ENCODE results near the gene GPR34.
"Not testable (repeated sequence)": the region's sequence is repeated elsewhere in the genome, so short reads cannot be mapped to it uniquely, and the experiment has no call there.

The GPR34 gene

DNA sequence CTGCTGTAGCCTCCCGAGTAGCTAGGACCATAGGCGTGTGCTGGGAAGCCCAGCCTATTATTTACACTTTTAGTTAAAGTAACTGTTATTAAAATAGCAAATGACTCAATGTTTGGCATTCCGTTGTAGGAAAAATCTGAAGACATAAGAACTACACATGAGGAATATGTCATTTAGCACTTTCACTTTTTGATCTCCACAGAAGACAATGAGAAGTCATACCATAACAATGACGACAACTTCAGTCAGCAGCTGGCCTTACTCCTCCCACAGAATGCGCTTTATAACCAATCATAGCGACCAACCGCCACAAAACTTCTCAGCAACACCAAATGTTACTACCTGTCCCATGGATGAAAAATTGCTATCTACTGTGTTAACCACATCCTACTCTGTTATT is 6.7 kb downstream of the GPR34 start:
- DNase-seq: no peak

DNA sequence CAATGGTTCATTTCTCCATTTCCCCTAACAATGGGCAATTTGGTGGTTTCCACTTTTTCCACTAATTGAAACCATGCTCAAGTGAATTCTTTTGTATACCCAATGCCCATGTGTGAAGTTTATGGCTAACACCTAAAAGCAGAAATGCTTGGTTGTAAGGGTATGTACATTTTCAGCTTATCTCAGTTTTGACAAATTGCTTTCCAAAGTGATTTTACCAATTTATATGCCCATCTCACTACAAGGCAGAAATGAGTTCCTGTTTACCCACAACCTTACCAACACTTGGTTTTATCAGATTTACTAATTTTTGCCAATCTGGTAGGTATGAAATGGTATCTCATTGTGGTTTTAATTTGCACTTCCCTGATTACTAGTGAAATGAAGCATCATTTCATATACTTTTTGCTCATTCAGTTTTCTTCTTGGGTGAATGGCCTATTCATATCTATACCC is 14.8 kb downstream of the GPR34 start:
- DNase-seq: no peak

DNA sequence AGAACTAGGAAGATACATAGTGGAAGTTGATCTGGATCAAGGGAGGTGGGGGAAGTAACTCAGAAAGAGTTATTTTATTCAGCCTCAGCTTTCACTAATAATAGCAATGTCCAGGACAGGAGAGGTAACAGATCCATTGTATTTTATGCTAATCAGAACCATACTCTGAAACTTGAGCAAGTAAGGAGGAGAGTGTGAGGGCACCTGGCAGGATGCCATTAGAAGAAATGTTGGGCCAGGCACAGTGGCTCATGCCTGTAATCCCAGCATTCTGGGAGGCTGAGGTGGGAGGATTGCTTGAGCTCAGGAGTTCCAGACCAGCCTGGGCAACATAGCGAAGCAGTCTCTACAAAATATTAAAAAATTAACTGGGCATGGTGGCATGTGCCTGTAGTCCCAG is 16.3 kb downstream of the GPR34 start:
- DNase-seq: no peak

DNA sequence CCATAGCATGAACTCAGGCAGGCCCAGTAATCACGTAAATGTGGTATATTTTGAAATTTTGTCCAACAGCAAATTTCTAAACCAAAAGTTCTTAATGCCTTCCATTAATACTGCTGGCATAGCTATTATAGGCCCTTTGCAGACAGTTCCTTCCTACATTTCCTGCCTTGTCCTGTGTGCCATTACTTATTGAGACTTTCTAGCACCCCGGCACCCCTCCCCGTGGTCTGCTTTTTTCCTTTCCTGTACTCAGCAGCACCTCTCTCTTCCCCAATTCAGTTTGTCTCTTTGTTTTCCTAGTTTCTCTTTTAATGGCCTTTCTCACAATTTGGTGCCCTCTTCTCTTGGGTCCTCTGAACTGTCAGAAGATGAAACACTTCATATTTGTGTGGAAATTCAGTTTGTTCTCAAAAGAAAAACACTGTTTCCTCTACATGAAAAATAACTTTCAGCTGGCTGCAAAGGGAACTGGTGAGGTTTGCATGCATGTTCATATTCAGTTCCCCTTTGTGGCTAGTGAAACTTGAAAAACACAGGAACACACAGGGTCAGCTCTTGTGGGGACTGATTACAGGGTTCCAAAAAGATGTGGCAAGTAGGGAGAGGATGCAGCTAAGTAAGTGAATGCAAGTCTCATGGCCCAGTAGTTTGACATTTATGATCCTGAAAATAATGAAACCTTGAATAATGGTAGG is 17.1 kb downstream of the GPR34 start:
- no peak for DNase-seq

DNA sequence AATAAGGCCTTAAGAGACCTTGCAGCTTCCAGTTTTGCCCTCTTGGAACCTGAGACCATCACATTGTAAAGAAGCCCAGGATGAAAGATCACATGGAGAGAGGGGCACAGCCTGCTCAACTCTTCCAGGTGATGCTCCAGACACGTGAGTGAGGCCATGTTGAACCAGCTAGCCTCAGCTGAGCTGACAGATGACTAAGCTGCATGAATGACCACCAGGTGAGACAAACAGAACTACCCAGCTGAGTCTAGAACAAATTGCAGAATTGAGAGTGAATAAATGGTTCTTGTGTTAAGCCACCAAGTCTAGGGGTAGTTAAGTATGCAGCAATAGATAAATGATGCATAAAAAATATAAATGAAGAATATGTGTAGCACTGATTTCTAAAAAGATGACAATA is 18.4 kb downstream of the GPR34 start:
- DNase-seq: no peak

DNA sequence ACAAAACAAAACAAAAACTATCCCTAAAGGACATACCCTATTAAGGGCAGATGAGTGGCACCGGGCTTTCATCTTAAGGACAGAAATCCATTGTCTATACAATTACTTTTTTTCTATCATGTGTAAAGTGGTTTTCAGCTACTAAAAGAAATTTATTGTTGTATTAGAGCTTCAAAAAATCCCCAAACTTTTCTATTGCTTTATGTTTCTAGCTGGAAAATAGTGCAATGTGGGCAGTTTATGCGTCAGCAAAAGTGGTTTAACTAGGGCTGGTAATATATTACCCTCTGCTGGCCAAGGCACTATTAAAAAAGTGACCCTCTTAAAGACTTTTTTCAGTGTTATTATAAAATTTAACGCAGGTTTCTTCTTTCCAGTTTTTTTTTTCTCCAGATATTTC is 19.7 kb downstream of the GPR34 start:
- no peak for DNase-seq

DNA sequence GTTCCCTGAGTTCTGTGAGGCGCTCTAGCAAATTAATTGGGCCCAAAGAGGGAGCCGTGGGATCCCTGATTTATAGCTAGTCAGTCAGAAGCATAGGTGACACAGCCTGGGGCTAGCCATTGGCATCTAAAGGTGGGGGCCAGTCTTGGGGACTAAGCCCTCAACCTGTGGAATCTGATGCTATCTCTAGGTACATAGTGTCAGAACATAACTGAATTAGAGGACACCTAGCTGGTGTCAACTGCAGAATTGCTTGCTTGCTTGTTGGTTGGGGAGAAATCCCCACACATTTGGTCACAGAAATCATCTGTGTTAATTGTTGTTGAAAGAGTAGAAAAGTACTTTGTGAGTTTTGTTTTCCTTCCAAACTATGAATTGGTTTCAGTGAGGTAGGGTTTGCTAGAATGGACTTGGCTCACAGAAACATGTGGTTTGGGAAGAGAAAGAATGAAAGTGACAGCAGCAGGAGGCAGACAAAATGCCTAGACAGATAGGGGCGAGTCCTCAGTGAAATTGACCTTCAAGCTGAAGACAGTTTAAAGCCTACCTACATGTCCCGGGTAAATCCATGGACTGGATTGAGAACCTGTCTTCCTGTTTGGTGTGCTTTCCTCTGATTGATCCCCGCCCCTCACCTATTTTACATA is 22.4 kb downstream of the GPR34 start:
- no peak for DNase-seq

DNA sequence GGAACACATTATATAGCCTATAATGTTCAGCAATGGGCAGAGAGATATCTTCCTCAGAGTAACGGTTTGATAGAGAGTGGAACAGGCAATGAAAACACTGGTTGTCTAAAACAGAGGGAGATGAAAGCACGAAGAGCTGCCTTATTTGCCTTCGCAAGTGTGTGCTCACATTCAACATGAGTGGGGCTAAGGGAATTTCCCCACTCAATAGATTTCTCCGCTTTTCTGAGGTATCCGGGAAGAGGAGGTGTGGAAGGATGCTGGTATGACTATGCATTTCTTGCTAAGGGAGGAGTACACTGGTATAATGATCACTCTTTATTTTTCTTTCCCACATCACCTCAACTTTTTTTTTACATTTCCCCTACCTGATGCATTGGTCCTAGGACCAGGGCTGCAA is 27.4 kb downstream of the GPR34 start:
- no peak for DNase-seq

DNA sequence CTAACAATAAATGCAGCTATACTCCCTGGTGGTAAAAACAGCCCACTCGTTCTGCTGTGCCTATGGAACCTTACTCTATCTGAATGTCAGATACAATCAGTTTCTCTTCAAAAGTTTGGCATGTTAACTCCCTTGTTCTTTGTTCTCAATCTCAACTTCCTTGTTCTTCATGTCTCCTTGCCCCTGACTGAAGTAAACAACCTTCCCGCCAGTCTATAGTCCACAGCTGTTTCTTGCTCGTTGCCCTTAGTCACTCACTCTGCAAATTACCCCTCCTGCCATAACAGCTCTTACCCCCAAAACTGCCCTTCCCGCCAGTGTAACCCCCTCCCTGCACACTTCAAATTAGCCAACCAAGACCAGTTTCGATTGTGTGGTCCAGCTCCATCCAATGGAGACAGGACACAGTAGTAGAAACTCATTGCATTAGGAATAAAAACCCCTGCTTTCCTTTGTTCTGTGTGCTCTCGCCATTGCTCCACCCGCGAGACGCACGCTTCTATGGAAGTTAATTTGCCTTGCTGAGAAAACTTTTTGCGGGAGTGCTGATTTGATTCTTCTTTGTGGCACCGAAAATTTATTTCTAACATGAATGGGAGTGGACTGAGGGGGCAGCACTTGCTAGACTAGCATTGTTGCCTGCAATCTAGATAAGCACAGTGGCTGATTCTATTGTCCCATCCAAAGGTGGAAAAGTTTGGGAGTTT is 28.1 kb downstream of the GPR34 start:
- DNase-seq: no peak

DNA sequence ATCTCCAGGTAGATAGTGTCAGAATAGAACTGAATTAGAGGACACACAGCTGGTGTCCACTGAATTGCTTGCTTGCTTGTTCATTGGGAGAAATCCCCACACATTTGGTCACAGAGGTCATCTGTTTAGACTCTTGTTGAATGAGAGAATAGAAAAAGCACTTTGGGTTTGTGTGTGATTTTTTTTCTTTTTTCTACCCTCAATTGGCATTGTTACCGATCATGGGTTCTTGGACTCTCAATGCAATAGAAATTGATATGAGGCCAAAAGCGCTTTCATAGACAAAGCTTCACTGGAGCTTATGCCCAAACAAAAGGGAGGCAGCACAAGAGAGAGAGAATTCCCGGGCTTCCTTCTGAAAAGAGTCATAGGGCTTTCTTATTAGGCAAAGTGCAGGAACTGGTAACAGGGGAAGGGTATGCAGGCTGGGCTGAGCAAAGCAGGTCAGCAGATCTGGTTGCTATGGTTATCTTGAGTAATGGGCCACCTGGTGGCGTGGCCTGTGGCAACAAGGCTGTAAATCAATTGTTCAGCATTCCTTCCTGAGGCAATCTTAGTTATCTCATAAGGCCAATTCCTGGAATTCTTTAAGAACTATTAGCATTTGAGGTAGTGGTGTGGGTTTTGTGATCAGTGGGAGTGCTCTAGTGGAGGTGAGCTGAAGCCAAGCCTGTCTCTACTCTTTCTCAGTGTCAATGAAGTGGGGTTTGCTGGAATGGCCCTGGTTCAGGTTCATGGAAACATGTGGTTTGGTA is 29.9 kb downstream of the GPR34 start:
- DNase-seq: no peak

DNA sequence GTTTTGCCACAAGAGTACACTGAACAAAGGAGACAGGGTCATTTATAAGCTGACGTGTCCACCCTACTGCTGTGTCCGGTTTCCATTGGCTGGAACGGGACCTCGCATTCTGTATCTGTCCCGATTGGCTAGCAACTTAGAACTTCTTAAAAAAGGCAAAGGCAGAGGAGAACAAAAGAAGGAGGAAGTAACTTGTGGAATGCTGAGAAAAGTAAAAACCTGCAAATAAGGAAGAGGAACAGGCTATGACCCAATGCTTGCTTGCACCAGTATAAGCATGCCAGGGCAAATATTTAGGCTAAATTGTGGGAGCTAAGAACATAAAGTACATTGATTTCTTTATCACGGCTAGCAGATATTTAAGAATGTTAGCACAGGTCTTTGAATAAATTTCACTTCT is 30.8 kb downstream of the GPR34 start:
- not testable (repeated sequence) for DNase-seq

DNA sequence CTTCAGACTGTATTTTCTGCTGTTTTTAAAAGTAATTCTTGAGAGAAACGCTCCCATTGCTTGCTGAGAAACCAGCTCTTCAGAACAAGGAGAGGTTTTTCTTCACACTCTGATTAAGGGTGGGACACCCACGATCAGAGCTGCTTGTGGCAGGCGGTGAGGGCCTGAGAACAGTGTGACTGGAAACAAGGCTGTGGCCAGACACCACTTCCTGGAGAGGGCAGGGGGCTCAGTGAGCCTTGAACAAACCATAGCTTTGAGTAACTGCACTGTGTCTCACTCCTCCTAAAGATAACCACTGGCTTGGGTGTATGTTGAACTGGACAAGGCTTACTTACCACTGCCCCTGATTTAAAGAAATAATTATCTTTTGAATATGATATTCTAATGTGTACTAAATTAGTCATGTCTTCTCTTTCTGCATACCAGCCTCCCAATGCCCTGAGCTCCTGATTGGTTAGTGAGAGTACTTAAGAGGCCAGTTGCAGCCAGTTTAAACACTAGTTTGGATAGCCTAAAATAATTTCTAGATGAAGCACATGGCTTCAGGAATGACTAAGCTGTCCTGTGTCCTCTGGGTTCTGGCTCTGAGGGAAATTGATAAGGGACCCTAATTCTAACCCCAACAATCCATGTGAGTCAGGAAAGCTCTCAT is 31.5 kb downstream of the GPR34 start:
- no peak for DNase-seq

DNA sequence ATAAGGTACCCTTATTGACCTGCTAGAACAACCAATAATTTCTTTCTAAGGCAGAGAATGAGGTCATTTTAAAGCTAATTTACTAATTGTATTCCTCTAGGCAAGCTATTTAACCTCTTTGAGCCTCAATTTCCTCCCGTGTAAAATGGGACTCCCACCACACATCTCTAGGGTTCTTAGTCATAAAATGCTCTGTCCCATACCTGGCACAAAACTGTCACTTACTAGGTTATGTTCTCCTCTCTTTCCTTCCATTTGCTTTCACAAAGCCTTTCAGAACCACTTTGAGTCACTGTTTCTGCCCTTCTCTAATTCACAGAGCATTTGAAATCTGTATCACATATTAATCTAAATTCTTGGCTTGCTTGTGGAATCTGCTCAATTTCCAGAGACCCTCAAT is 32.8 kb downstream of the GPR34 start:
- no peak for DNase-seq

DNA sequence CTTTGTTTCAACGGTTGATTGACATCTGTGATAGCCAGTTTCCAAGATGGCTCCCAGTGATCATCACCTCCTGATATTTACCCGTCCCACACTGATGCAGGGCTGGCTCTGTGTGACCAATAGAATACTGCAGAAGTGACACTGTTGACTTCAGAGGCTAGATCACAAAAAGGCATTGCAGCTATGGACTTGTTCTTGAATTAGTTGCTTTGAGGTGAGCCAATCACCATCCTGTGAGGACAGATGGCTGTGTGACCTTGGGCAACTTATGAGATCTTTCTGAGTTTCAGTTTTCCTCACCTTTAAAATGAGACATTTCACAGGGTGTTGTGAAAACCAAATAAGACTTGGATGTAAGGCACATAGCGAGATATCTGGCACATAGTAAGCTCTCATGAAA is 33.4 kb downstream of the GPR34 start:
- DNase-seq: no peak

DNA sequence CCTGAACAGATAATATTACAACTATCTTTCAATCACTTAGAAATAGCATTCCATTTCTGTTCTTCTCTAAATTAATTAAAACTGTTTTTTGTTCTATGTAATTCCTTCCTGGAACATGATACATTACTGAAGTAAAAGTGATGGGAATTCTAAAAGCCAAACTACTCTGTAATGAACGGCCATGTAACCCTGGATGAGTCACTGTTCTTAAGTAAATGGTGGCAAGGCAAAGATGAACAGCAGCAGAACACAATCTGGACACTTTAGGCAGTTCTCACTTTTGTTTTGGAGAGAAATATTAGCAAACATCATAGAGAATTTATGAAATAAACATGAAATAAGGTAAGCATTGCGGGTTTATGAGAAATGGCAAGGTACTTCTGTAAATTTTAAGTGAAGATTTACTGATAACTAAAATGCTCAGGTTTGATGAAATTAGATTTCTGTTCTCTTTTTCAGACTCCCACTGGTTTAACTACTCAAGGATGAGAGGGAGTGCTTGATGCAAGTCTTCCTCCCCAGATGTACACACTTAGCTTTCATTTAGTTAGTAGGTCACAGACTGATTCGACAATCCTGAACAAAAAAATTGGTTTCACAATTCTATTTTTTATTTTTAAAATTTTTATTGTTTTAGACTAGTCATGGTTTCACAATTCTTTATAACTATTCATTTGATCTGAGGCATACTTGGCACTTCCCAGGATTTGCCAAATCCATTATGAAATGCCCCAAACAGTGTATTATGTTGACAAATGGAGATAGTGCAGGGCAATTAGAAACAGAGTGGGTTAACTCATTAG is 34.2 kb downstream of the GPR34 start:
- no peak for DNase-seq

DNA sequence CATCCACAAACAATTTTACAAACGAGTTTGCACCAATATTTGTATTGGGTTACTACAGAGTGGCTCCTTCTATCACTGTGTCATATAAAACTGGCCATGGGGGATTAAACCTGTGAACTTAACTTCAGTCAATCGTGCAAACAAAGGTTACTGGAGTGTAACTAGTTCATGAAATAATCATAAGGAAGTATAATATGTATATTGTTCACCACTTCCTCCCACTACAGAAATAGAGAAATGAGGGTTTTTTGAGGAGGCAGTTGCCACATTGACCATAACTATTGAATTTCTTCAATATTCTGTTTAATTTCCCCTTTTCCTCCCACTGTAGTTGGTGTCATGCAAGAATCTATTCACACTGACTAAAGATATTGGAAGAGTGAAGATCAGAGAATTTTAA is 35.1 kb downstream of the GPR34 start, which contains the start of gene GPR82:
GPR82 (plus strand) TSS at position 356 of the 400 bp plus-strand sequence. CDS start 2,846 bp downstream, outside the sequence.
- DNase-seq: no peak

DNA sequence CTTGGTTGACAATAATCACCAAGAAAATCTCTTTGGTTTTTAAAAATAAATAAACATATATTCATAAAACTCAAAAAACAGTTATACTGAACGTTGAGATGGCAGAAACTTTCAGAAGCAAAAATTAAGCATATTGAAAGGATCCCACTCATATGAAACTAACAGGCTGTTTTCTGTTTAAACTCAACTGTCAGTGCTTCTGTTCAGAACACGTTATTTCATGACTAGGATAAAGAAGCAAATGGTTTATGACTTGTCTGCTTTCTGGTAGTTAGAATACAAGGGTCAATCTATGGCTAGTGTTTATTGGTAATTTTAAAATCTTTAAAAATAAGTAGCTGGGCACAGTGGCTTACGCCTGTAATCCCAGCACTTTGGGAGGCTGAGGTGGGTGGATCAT is 39.4 kb downstream of the GPR34 start:
- DNase-seq: no peak

DNA sequence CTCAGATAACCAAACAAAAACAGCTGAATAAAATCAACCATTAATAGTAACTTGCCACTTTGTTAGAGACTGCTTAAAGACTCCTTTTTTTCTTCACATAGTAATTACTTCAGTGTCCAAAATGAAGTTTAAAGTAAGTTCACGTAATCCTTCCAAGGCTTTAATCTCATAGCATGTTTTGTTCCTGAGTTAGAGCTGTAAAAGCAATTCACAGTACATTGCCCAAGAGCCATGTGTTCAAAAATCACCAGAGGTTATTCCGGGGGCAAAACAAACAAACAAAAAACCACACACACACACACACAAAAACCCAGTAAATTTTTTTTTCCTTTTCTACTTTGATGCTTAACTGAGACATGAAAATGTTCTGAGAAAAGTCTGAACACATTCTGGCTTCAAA is 41.3 kb downstream of the GPR34 start:
- no peak for DNase-seq

DNA sequence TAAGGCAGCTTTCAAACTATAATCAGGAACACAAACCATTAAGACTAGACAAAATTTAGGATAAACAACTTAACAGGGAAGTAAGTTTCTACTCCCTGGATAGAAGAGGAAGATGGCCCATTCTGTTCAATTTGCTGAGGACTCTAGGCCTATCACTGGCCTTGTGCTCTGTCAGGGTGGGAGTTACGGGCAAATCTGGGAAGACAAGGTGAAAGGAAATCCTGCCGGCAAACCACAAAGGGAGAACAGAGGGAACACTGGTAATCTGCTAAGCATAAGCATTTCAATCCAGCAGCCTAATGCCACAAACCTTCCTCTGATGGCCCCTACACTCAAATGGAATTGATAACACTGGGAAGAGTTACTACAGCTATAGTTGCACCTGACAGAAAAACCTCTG is 43.5 kb downstream of the GPR34 start:
- no peak for DNase-seq

DNA sequence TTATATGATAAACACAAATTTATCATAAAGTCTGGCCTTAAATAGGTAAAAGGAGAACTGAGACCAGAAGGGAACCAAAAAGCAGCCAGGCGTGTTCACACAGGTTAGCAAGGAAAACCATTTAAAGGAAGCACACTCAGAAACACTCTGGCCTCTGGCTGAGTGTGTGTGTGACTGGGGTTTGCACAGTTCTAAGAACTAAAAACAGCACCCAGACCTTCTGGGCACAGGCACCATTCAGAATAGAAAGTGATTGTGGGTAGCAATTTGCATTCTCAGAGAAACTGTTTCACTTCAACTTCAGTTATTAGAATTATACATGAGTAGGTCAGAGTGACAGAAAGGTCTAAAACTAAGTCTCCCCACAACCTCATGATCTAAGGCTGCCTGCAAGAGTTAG is 45.2 kb downstream of the GPR34 start:
- no peak for DNase-seq

DNA sequence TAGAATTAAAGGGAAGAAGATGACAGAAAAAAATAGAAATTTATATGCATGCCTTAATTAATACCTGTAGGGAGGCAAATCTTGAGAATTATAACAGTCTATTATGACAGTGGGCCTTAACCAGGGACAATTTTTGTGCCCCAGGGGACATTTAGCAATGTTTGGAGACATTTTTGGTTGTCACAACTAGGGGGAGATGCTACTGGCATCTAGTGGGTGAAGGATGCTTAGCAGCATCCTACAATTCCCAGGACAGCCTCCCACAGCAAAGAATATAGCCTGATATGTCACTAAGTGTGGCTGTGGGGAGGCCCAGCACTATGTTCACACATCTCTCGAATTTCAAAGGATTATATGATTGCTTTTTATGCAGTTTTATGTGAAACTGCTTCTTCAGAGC is 45.8 kb downstream of the GPR34 start:
- DNase-seq: no peak

DNA sequence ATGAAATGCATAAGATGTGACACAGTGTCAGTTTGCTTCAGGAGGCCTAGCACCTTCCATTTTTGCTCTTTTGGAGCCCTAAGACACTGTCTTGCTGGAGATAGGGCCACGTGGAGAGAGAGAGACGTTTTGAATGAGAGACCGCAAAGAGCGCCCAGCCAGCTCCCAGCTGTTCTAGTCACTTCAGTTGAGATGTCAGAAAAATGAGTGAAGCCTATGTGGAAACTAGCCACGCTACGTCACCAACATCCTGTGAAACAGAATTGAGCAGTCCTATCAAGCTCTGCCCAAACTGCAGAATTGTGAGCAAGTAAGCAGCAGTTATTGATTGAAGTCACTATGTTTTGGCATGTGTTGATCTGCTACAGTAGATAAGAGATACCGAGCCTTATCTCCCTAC is 48.3 kb downstream of the GPR34 start:
- no peak for DNase-seq

Data from activated CD4-positive, CD25-positive, alpha-beta regulatory T cell treated with anti-CD3 and anti-CD28 coated beads, Interleukin-2, amount 50 U/mL, for 72 hours (primary cell).